HL-60/S4 treated with retinoic acid at 250 ng/mL for 4 days and 3 days (cell line): Measurements from ENCODE around the gene CBR3.
"Not testable (repeated sequence)": the region's sequence is repeated elsewhere in the genome, so short reads cannot be mapped to it uniquely, and the experiment has no call there.

Experiments
- in situ Hi-C: fragments of 300-500 bp; cut with MboI; formaldehyde crosslinking; loops from 2 replicates; pipeline ENCODE4 v1.7.0; 2022; ENCODE audit warnings: low sequenced_read_pairs

The CBR3 gene

DNA sequence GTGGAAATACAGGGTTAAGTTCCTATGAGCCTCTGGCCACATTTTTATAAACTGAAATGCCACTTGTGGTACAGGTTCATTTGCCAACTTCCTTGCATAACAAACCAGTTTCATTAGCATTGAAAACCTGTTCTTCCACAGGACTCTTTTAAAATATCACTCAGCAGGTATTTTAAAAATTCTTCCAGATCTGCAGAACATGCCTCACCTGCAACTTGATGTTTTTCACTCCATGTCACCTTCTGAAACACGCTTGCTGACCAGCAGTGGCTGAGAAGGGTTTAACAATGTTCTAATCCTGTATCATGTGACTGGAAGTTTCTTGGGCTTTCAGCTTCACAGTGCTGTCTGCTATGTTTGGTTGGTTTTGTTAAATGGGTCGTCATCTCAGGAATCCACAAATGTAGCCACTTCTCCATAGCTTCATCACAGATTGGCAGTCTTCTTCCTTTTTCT, 17.6 kb upstream of the CBR3 start:
- in situ Hi-C loops, result no loop called here

- in situ Hi-C loops, result no loop called here
Observed at GRCh38 chr21:36120304-36120888, 14.5 kb upstream of the CBR3 start.

GRCh38 chr21:36122977-36123376, 11.9 kb upstream of the CBR3 start:
- in situ Hi-C loops, result no loop called here

DNA sequence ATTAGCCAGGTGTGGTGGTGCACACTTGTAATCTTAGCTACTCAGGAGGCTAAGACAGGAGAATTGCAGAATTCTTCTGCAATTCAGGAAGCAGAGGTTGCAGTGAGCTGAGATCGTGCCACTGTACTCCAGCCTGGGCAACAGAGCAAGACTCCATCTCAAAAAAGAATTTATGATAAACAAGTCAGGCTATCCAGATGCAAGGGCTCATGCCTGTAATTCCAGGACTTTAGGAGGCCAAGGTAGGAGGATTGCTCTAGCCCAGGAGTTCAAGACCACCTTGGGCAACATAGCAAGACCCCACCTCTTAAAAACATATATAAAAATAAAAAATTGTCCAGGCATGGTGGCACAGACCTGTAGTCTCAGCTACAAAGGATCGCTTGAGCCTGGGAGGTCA, 10.5 kb upstream of the CBR3 start:
- in situ Hi-C loops, result no loop called here

GRCh38 chr21:36125512-36126207, 9.2 kb upstream of the CBR3 start:
- in situ Hi-C loops, result no loop called here

DNA sequence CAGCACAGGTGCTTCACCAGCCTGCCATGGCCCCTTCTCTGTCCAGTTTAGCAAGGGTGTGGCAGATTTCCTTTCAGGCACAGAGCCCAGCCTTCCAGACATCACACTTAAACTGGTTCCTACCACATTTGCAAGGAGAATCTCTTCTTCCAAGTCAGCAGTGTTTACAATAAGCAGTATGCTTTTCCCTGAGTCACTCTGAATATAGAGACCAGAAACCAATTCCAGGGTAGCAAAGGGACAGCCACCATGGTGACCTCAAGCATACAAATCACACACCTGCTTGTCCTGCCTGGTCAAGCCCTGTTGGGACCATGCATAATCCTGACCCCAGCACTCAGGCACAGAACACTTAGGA, 8.7 kb upstream of the CBR3 start:
- in situ Hi-C loops, result no loop called here

DNA sequence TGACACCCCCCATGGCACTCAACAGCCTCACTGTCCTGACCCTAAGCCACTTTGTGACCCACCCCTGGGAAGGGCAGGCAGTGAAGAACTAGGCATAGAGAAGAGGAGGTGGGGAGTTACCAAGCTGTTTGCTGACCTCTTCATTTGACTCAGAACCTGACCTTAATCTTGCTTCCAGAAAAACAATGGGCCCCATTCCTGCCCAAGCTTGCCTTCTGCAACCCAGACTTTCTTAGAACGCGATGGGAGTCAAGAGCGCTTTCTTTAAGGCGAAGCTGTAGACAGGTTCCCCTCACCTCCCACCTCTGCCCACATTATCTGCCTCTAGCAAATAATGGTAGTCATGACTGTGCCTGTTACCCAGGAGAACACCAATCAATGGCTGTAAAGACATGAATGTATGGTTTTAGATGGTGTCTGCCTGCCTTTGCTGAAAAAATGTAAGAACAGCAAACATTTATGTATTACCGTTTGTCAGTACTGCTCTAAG, 8.2 kb upstream of the CBR3 start:
- in situ Hi-C loops, result no loop called here

GRCh38 chr21:36127250-36127904, 7.5 kb upstream of the CBR3 start:
- in situ Hi-C loops, result no loop called here

GRCh38 chr21:36127977-36128376, 6.9 kb upstream of the CBR3 start:
- in situ Hi-C loops, result no loop called here

DNA sequence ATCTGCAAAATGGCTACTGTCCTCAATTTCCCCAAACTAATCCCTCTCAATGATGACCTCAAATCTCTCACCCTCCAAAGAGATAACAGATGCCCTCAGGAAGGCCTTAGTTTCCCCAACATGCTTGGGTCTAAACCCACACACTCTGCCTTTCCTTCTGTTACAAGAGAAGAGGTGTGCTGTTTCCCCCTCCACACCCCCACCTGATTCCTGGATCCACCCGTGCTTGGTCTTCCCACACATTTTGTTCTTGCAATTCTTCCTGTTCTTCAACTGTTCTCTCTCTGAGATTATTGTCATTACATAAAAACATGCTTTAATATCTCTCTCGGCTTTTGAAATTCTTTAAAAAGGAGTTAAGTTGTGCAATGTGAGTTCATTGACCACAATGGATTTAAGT, 5.7 kb upstream of the CBR3 start:
- in situ Hi-C loops, result no loop called here

DNA sequence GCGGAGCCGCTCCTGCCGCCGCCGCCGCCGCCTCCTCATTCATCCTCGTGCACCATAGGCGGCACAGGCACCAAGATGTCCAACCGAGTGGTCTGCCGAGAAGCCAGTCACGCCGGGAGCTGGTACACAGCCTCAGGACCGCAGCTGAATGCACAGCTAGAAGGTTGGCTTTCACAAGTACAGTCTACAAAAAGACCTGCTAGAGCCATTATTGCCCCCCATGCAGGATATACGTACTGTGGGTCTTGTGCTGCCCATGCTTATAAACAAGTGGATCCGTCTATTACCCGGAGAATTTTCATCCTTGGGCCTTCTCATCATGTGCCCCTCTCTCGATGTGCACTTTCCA, 4.5 kb upstream of the CBR3 start:
- in situ Hi-C loops, result not testable (repeated sequence)

GRCh38 chr21:36130839-36131238, 4.0 kb upstream of the CBR3 start:
- in situ Hi-C loops, result not testable (repeated sequence)

DNA sequence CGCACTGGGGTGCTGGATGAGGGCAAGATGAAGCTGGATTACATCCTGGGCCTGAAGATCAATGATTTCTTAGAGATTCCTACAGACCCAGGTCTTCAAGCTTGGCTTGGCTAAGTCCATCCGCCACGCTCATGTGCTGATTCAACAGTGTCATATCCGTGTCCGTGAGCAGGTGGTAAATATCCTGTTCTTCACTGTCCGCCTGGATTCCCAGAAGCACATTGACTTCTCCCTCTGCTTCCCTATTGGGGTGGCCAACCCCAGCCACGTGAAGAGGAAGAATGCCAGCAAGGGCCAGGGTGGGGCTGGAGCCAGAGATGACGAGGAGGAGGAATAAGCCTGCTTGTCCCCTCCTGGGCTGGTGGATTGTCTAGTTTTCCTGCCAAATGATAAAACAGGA, 2.2 kb upstream of the CBR3 start:
- in situ Hi-C loops, result no loop called here

- in situ Hi-C loops, result no loop called here
Observed at GRCh38 chr21:36135391-36136102, 668 bp downstream of the CBR3 start.

GRCh38 chr21:36139791-36140190, 4.9 kb downstream of the CBR3 start:
- in situ Hi-C loops, result loop anchor here (10.0 kb wide), 1 partner anchor 75 kb away; no protein-coding TSS in a partner anchor

DNA sequence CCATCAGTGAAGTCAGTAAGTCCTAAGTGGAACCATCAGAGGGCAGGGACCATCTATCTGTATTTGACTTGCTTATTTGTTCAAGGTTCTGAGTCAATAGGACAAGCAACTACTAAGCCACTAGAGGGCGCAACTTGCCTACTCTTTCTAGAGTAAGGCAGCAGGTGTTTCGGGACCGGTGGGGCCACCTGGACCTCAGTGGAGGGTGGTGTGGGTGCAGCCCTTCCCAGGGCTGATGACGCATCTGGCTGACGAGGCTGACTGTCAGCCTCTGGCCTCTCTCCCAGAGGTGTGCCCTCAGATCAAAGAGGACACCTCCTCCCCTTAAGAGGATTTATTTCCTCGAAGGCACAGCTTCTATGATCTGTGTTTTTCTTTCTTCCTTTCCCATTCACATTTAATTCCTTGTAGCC, 6.6 kb downstream of the CBR3 start:
- in situ Hi-C loops, result loop anchor here (10.0 kb wide), 1 partner anchor 73 kb away; no protein-coding TSS in a partner anchor

GRCh38 chr21:36144233-36144632, 9.4 kb downstream of the CBR3 start:
- in situ Hi-C loops, result loop anchor here (10.0 kb wide), 1 partner anchor 71 kb away; no protein-coding TSS in a partner anchor

GRCh38 chr21:36145259-36145658, 10.4 kb downstream of the CBR3 start:
- in situ Hi-C loops, result loop anchor here (10.0 kb wide), 1 partner anchor 70 kb away; no protein-coding TSS in a partner anchor

GRCh38 chr21:36147911-36148310, 13.0 kb downstream of the CBR3 start:
- in situ Hi-C loops, result loop anchor here (10.0 kb wide), 1 partner anchor 67 kb away; no protein-coding TSS in a partner anchor

DNA sequence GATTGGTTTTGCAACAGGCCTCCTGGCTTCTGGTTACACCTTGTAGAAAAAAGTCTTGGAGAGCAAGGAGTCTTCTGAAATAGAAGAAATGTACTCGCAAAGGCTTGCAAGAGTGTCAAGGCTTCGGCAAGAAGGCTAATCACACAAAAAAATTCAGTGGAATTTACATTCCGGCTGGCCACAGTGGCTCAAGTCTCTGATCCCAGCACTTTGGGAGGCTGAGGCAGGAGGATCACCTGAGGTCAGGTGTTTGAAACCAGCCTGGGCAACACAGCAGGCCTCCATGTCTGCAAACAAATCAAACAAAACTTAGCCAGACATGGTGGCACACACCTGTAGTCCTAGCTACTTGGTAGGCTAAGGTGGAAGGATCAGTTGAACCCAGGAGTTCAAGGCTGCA, 14.0 kb downstream of the CBR3 start:
- in situ Hi-C loops, result loop anchor here (10.0 kb wide), 1 partner anchor 66 kb away; no protein-coding TSS in a partner anchor
